Breast epithelium (tissue), 4 donors: ENCODE results near the gene SF1. TPM values are rescaled to one million over a fixed set of nuclear protein-coding genes. Genes with fewer than 3 reads are reported as not detected.

Experiments
- DNase-seq, 2 donors: peaks; one replicate each; pipeline ENCODE4 v3.0.0-alpha.2; 2019; ENCODE audit warnings: low spot score in 2 of 2
- H3K27ac ChIP-seq, 2 donors: fragments of 200-600 bp; sonication (generic) in 1 of 2; one replicate each; pipeline ENCODE4 v1.5.1; 2016 to 2019; ENCODE audit warnings: mild to moderate bottlenecking in 1 of 2
- H3K27me3 ChIP-seq, 2 donors: fragments of 200-600 bp; sonication (generic) in 1 of 2; one replicate each; pipeline versions ENCODE4 v1.5.1 to v1.6.0; 2017 to 2019; ENCODE audit warnings: control low read depth in 1 of 2, mild to moderate bottlenecking in 1 of 2
- H3K36me3 ChIP-seq: fragments of 200-600 bp; one replicate; pipeline ENCODE4 v1.5.1; 2019
- H3K4me1 ChIP-seq, 2 donors: fragments of 200-600 bp; sonication (generic); one replicate each; pipeline ENCODE4 v1.5.1; 2016 to 2019; ENCODE audit warnings: control low read depth in 1 of 2
- H3K4me3 ChIP-seq, 3 donors: fragments of 200-600 bp; sonication (generic); 1 replicate in 2 of 3; 2 replicates in 1 of 3; pipeline ENCODE4 v1.5.1; 2016 to 2019; ENCODE audit warnings: mild to moderate bottlenecking in 3 of 3, moderate library complexity in 2 of 3
- H3K9me3 ChIP-seq, 2 donors: fragments of 200-600 bp; sonication (generic) in 1 of 2; one replicate each; pipeline ENCODE4 v1.5.1; 2016 to 2019; ENCODE audit warnings: control low read depth in 1 of 2
- POLR2A ChIP-seq: fragments of 450-650 bp; IDR thresholded peaks from one replicate; pipeline ENCODE4 v1.6.1; 2016; ENCODE audit warnings: antibody characterized with exemption, mild to moderate bottlenecking, moderate library complexity
- POLR2AphosphoS5 ChIP-seq, 3 donors: sonication (generic); formaldehyde crosslinking; IDR thresholded peaks; one replicate each; pipeline ENCODE4 v1.6.1; 2017; ENCODE audit warnings: antibody characterized with exemption in 3 of 3
- intact Hi-C: fragments of 100-400 bp; cut with DNase I; formaldehyde crosslinking; loops from one replicate; pipeline ENCODE4 v1.15.1; 2023; ENCODE audit warnings: low total_unique reads
- total RNA-seq, 3 donors: library from RNA; depleted of rRNA; stranded (reverse); fragments of >200 nt; gene quantifications; one replicate each; pipeline ENCODE4 v1.1.0, GENCODE V29; 2016
- TF ChIP-seq, protein P1 (sequence below), 3 donors: fragments of 450-650 bp; IDR thresholded peaks; one replicate each; pipeline ENCODE4 v1.5.1; 2016 to 2017; ENCODE audit warnings: antibody characterized with exemption in 3 of 3, mild to moderate bottlenecking in 3 of 3, moderate library complexity in 3 of 3

SF1 gene
- total RNA-seq, 3 donors from 2014 or later: 264 to 293 (median 277) TPM

DNA sequence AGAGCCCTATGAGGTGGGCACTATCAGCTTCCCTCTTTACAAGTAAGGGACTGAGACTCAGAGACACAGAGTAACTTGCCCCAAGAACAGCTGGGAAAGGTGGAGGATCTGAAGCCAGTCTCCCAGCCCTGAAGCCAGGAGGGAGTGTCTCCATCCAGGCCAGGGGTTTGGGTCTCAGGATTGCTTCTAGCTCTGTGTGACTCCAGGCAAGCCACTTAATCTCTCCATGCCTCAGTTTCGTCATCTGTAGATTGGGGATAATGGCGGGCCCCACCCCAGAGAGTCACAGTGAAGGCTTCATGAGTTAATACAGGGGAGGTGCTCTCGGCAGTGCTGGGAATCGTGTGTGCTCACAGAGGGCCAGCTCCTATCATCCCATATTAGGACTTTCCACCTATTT, 14.1 kb upstream of the SF1 start:
- no peak for DNase-seq
- H3K27me3 ChIP-seq: no peaks in the 10 kb centered on the region
- intact Hi-C loops: no loop called here
- peak overlapping the region in 1 of 2 donors; percentile 7 for H3K27ac ChIP-seq
- TF ChIP-seq POLR2AphosphoS5 (IDR thresholded peaks at IDR 0.05): no peak
- TF ChIP-seq POLR2A: no peak
- TF ChIP-seq, protein P1, sequence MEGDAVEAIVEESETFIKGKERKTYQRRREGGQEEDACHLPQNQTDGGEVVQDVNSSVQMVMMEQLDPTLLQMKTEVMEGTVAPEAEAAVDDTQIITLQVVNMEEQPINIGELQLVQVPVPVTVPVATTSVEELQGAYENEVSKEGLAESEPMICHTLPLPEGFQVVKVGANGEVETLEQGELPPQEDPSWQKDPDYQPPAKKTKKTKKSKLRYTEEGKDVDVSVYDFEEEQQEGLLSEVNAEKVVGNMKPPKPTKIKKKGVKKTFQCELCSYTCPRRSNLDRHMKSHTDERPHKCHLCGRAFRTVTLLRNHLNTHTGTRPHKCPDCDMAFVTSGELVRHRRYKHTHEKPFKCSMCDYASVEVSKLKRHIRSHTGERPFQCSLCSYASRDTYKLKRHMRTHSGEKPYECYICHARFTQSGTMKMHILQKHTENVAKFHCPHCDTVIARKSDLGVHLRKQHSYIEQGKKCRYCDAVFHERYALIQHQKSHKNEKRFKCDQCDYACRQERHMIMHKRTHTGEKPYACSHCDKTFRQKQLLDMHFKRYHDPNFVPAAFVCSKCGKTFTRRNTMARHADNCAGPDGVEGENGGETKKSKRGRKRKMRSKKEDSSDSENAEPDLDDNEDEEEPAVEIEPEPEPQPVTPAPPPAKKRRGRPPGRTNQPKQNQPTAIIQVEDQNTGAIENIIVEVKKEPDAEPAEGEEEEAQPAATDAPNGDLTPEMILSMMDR (IDR thresholded peaks at IDR 0.05): no peak
- no peaks in the 10 kb centered on the region for H3K9me3 ChIP-seq
- no peaks in the 10 kb centered on the region for H3K4me1 ChIP-seq
- no peak overlapping the region for H3K4me3 ChIP-seq
- no peaks in the 10 kb centered on the region for H3K36me3 ChIP-seq

DNA sequence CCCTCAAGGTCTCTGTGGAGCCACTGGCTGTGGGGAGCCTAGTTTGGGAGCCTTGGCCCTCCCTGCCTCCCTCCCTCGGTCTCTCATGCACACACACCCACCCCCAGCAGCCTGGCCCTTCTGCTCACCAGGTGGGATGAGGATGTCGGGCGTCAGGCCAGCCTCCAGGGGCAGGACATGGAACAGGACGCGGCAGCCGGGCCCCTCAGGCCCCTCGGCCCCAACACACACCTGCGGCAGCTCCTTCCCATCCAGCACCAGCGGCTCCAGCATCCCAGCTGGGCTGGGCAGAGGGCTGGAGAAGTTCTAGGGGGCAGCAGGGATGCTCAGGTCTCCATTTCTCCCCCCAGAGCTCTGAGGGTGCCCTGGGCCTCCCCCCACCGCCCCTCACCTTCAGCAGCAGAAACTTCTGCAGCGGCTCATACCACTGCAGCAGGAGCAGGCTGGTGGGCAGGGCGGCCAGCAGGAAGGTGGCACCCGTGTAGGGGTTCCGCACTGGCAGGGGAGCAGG, 13.5 kb upstream of the SF1 start:
- H3K4me1 ChIP-seq: no peaks in the 10 kb centered on the region
- no peaks in the 10 kb centered on the region for H3K27me3 ChIP-seq
- H3K9me3 ChIP-seq: no peaks in the 10 kb centered on the region
- no peaks in the 10 kb centered on the region for H3K36me3 ChIP-seq
- DNase-seq: no peak
- no peak overlapping the region for H3K4me3 ChIP-seq
- TF ChIP-seq POLR2A: no peak
- TF ChIP-seq, protein P1 (IDR thresholded peaks at IDR 0.05): no peak
- intact Hi-C loops: no loop called here
- no peak overlapping the region for H3K27ac ChIP-seq

DNA sequence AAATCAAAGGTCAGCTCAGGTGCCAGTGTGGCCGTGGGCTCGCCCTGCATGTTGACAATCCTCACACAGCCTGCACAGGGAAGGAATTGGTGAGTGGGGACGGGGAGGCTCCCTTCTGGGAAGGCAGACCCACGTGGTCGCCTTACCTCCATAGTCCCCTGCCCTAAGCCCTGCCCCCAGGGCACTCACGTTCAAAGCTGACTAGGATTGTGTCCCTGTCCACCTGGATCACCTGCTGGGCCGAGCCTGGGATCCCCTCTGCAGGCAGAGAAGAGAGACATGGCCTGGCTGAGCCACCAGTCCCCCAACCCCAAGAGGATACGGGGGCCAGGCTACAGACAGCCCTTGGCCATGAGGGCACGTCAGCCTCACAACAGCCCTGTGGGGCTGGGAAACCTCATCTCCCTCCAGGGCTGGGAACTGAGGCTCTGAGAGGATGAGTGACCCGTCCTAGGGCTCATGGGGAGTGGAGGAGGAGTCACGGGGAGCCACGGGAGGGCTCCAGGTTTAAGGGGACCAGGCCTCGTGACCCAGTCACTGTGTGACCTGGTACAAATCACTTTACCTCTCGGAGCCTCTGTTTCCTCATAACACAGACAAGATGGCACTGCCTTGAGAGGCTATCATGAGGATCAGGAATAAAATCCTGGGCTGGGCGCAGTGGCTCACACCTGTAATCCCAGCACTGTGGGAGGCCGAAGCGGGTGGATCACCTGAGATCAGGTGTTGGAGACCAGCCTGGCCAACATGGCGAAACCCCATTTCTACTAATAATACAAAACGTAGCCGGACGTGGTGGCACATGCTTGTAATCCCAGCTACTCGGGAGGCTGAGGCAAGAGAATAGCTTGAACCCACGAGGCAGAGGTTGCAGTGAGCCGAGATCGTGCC, 12.1 kb upstream of the SF1 start:
- intact Hi-C loops: no loop called here

DNA sequence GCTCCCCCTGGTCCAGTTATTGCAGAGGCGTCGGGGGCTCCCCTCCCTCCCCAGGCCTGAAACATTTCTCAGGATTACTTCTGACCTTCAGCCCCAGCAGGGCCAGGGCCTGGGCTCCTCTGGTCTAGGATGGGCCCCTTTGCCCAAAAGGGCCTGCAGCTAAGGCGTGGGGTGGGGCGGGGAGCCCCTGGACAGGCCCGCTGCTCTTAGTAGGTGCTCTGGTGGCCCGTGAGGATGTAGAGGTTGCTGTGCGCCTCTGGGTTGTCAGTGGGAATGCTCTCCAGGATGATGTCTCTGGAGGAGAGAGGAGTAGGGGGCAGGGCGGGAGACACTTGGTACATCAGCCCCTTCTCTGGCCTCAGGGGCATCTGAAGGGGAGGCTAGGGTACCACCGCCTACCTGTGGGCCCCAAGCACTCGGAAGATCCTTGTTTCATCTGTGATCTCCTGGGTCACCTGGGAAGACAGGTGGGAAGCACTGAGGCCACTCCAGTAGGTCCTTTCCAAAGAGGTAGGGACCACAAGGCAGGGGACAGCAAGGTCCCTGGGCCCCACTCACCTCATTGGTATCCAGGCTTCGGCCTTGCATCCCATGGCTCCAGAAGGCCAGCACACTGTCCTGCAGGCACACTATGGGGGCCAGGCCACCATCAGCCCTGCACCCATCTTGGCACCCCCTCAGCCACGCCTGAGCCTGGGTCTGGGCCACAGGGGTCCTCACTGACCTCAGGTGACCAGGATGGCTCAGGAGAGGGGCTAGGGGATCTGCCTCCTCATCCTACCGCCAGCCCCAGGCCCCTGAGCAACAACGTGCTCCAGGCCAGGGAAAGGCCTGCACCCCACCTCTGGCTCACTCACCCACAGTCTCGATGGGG, 11.2 kb upstream of the SF1 start:
- H3K36me3 ChIP-seq: no peaks in the 10 kb centered on the region
- H3K27ac ChIP-seq: no peak overlapping the region
- no peaks in the 10 kb centered on the region for H3K9me3 ChIP-seq
- H3K4me3 ChIP-seq: no peak overlapping the region
- H3K27me3 ChIP-seq: no peaks in the 10 kb centered on the region
- TF ChIP-seq POLR2AphosphoS5 (IDR thresholded peaks at IDR 0.05) (no peak), POLR2A (no peak)
- TF ChIP-seq, protein P1 (IDR thresholded peaks at IDR 0.05): no peak
- DNase-seq: no peak
- intact Hi-C loops: no loop called here
- no peaks in the 10 kb centered on the region for H3K4me1 ChIP-seq

More for the DNA sequence above, 12.1 kb upstream of the SF1 start:
- DNase-seq: no peak
- Histone ChIP-seq H3K36me3 (no peaks in the 10 kb centered on the region), H3K27ac (no peak overlapping the region), H3K9me3 (no peaks in the 10 kb centered on the region), H3K27me3 (no peaks in the 10 kb centered on the region), H3K4me3 (no peak overlapping the region), H3K4me1 (no peaks in the 10 kb centered on the region)
- TF ChIP-seq POLR2A (no peak), POLR2AphosphoS5 (IDR thresholded peaks at IDR 0.05) (no peak)
- TF ChIP-seq, protein P1 (IDR thresholded peaks at IDR 0.05): no peak
